ENCODE measurements around the gene HOXA13. TPM values are rescaled to one million over a fixed set of nuclear protein-coding genes. Genes with fewer than 3 reads are reported as not detected.

HOXA13 gene
- total RNA-seq, 3 donors from 2014 or later (not counting 1 experiment from before 2014, with no cell fraction given), result not detected

- ATAC-seq (no peak), DNase-seq (peak in 1 of 2 donors; percentile 10)
- Histone ChIP-seq H3K27ac (ENCODE audit: low read length) (no peak overlapping the region), H3K4me1 (ENCODE audit: control insufficient read depth, insufficient read depth, low read length) (peaks cover 56% of the 10 kb centered on the region), H3K4me3 (ENCODE audit: low read length) (peak overlapping the region; percentile 4), H3K36me3 (ENCODE audit: control insufficient read depth, insufficient read depth, low read length) (no peaks in the 10 kb centered on the region), H3K9me3 (ENCODE audit: control insufficient read depth, insufficient read depth, low read length) (no peaks in the 10 kb centered on the region), H3K27me3 (ENCODE audit: control insufficient read depth, insufficient read depth, low read length) (peaks cover 59% of the 10 kb centered on the region)
- Mint-ChIP-seq H3K4me1 (peaks cover 22 to 28% of the 10 kb centered on the region in 2 donors), H3K4me3 (peak overlapping the region; percentile 83), H3K27ac (no peak overlapping the region), H3K27me3 (ENCODE audit: low read depth in 2 of 2) (peaks cover 56 to 59% of the 10 kb centered on the region in 2 donors), H3K9me3 (no peaks in the 10 kb centered on the region), H3K36me3 (no peaks in the 10 kb centered on the region)
- intact Hi-C loops (cut with micrococcal nuclease), result no loop called here
- TF ChIP-seq, protein P1, sequence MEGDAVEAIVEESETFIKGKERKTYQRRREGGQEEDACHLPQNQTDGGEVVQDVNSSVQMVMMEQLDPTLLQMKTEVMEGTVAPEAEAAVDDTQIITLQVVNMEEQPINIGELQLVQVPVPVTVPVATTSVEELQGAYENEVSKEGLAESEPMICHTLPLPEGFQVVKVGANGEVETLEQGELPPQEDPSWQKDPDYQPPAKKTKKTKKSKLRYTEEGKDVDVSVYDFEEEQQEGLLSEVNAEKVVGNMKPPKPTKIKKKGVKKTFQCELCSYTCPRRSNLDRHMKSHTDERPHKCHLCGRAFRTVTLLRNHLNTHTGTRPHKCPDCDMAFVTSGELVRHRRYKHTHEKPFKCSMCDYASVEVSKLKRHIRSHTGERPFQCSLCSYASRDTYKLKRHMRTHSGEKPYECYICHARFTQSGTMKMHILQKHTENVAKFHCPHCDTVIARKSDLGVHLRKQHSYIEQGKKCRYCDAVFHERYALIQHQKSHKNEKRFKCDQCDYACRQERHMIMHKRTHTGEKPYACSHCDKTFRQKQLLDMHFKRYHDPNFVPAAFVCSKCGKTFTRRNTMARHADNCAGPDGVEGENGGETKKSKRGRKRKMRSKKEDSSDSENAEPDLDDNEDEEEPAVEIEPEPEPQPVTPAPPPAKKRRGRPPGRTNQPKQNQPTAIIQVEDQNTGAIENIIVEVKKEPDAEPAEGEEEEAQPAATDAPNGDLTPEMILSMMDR (IDR thresholded peaks at IDR 0.05), result no peak
- WGBS (ENCODE audit: insufficient coverage), result 16% methylated on average over 28 of the region's 28 CpGs
These were observed 51.7 kb downstream of the HOXA13 start for GRCh38 chr7:27148031-27148755.

GRCh38 chr7:27147199-27148030 lies 52.5 kb downstream of the HOXA13 start, which contains the start of gene HOXA6:
Gene HOXA6, minus strand, starts transcription at chr7:27147774. Its CDS starts 25 bp downstream, at chr7:27147749.
- Mint-ChIP-seq H3K27ac (no peak within 1 kb of the TSS), H3K27me3 (ENCODE audit: low read depth in 2 of 2) (peaks cover 57 to 60% of the 10 kb centered on the region in 2 donors), H3K4me1 (peaks cover 22 to 35% of the 10 kb centered on the region in 2 donors), H3K9me3 (no peaks in the 10 kb centered on the region), H3K36me3 (no peaks in the 10 kb centered on the region), H3K4me3 (peak within 1 kb of the TSS; percentile 83)
- WGBS (ENCODE audit: insufficient coverage), result 21% methylated on average over 63 of the region's 63 CpGs
- Histone ChIP-seq H3K27ac (ENCODE audit: low read length) (no peak within 1 kb of the TSS), H3K36me3 (ENCODE audit: control insufficient read depth, insufficient read depth, low read length) (no peaks in the 10 kb centered on the region), H3K4me1 (ENCODE audit: control insufficient read depth, insufficient read depth, low read length) (peaks cover 49% of the 10 kb centered on the region), H3K27me3 (ENCODE audit: control insufficient read depth, insufficient read depth, low read length) (peaks cover 51% of the 10 kb centered on the region), H3K4me3 (ENCODE audit: low read length) (peak within 1 kb of the TSS; percentile 4), H3K9me3 (ENCODE audit: control insufficient read depth, insufficient read depth, low read length) (no peaks in the 10 kb centered on the region)
- intact Hi-C loops (cut with micrococcal nuclease), result no loop called here
- peak in 1 of 2 donors; percentile 6 for DNase-seq
- TF ChIP-seq, protein P1 (IDR thresholded peaks at IDR 0.05), result no peak
- ATAC-seq, result no peak

- Mint-ChIP-seq H3K27me3 (ENCODE audit: low read depth in 2 of 2) (peaks cover 55 to 58% of the 10 kb centered on the region in 2 donors), H3K27ac (no peak overlapping the region), H3K9me3 (no peaks in the 10 kb centered on the region), H3K4me3 (peak overlapping the region; percentile 45), H3K4me1 (peaks cover 14 to 30% of the 10 kb centered on the region in 2 donors), H3K36me3 (no peaks in the 10 kb centered on the region)
- TF ChIP-seq, protein P1 (IDR thresholded peaks at IDR 0.05), result no peak
- Histone ChIP-seq H3K27ac (ENCODE audit: low read length) (no peak overlapping the region), H3K4me1 (ENCODE audit: control insufficient read depth, insufficient read depth, low read length) (peaks cover 42% of the 10 kb centered on the region), H3K36me3 (ENCODE audit: control insufficient read depth, insufficient read depth, low read length) (no peaks in the 10 kb centered on the region), H3K4me3 (ENCODE audit: low read length) (no peak overlapping the region), H3K27me3 (ENCODE audit: control insufficient read depth, insufficient read depth, low read length) (peaks cover 43% of the 10 kb centered on the region), H3K9me3 (ENCODE audit: control insufficient read depth, insufficient read depth, low read length) (no peaks in the 10 kb centered on the region)
- intact Hi-C loops (cut with micrococcal nuclease), result no loop called here
- DNase-seq (no peak), ATAC-seq (no peak)
- WGBS (ENCODE audit: insufficient coverage), result 91% methylated on average over 5 of the region's 5 CpGs
These were observed 53.2 kb downstream of the HOXA13 start for GRCh38 chr7:27146491-27147198.

All from natural killer cell (primary cell).